ENCODE data around the gene DPP10.

GRCh38 chr2:115833196-115833595 is 1390.8 kb downstream of the DPP10 start:
- TF ChIP-seq CTCF (IDR thresholded peaks at IDR 0.05), result no peak
- TF ChIP-seq ZFX (IDR thresholded peaks at IDR 0.05; ENCODE audit: borderline replicate concordance), result no peak

Data from 22Rv1 (cell line).